ENCODE data around the gene ATF3.

GRCh38 chr1:212584092-212584886, 24.3 kb upstream of the ATF3 start:
- no peak for TF ChIP-seq CREB5 (CRISPR knock-in tag; IDR thresholded peaks at IDR 0.05; ENCODE audit: low read depth)
- no peak for TF ChIP-seq CSRNP3 (CRISPR knock-in tag; IDR thresholded peaks at IDR 0.05)
- no peak for TF ChIP-seq ISL1 (CRISPR knock-in tag; IDR thresholded peaks at IDR 0.05)
- no peak for TF ChIP-seq ARNTL (CRISPR knock-in tag; IDR thresholded peaks at IDR 0.05; ENCODE audit: borderline replicate concordance, low read depth)
- no peak for TF ChIP-seq ZNF70 (CRISPR knock-in tag; IDR thresholded peaks at IDR 0.05)
- no peak for TF ChIP-seq RARB (CRISPR knock-in tag; IDR thresholded peaks at IDR 0.05)
- no peak for TF ChIP-seq PATZ1 (CRISPR knock-in tag; IDR thresholded peaks at IDR 0.05; ENCODE audit: borderline replicate concordance)
- no peak for TF ChIP-seq ZNF8 (CRISPR knock-in tag; IDR thresholded peaks at IDR 0.05)
- TF ChIP-seq ZFP30 (CRISPR knock-in tag; IDR thresholded peaks at IDR 0.05) = no peak

Data from SK-N-SH treated with all-trans-retinoic acid at 6 μM for 48 hours (cell line).